Lower lobe of right lung (tissue), 2 donors: Measurements from ENCODE around the gene KRTAP5-10. TPM values are rescaled to one million over a fixed set of nuclear protein-coding genes. Genes with fewer than 3 reads are reported as not detected.

Experiments
- ATAC-seq, 2 donors: fragments of 200-7000 bp; cut with Tn5 transposase; one replicate each; pipeline ENCODE4 v1.9.1; 2020 to 2022; ENCODE audit warnings: mild to moderate bottlenecking in 2 of 2, moderate library complexity in 2 of 2
- DNase-seq: peaks from one replicate; pipeline ENCODE4 v3.0.0-alpha.2; 2020
- H3K27ac ChIP-seq: fragments of 200-600 bp; one replicate; pipeline ENCODE4 v1.8.0; 2022
- H3K27me3 ChIP-seq: fragments of 200-600 bp; one replicate; pipeline ENCODE4 v1.8.0; 2022; ENCODE audit warnings: low read depth
- H3K36me3 ChIP-seq: fragments of 200-600 bp; one replicate; pipeline ENCODE4 v1.8.0; 2022; ENCODE audit warnings: mild to moderate bottlenecking
- H3K4me1 ChIP-seq: fragments of 200-600 bp; one replicate; pipeline ENCODE4 v1.8.0; 2022
- H3K4me3 ChIP-seq: fragments of 200-600 bp; one replicate; pipeline ENCODE4 v1.8.0; 2022; ENCODE audit warnings: mild to moderate bottlenecking
- H3K9me3 ChIP-seq: fragments of 200-600 bp; one replicate; pipeline ENCODE4 v1.8.0; 2022
- intact Hi-C: fragments of 100-400 bp; cut with DNase I; formaldehyde crosslinking; loops from one replicate; pipeline ENCODE4 v1.11.0; 2022
- total RNA-seq: library from RNA; stranded (reverse); fragmentation: NEBNext Ultra II Directional; extraction: Animal tissue kit (Norgen Biotek cat#: 25700); gene quantifications from one replicate; pipeline ENCODE4 v1.2.1, GENCODE V29; 2021
- TF ChIP-seq, protein P1 (sequence below): fragments of 200-600 bp; IDR thresholded peaks from one replicate; pipeline ENCODE4 v1.8.0; 2022; ENCODE audit warnings: antibody characterized with exemption, mild to moderate bottlenecking
- donor health status: DM: no; HTN: yes; CAD: no; lungs with severe emphysema.

Gene KRTAP5-10
- total RNA-seq, 1 donor from 2014 or later = not detected

DNA sequence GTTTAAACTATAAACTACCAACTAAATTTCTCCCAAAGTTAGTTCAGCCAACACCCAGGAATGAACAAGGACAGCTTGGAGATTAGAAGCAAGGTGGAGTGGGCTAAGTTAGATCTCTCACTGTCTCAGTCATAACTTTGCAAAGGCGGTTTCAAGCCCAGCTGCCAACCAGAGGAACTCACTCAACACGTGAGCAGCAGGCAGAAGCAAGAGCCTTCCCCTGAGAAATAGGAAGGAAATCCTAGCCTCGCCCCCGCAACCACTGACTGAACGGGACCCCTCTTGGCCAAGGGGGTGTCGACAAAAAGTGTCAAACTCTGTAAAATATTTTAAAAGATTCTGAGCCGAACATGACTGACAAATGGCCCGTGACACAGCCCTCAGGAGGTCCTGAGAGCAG lies 21.5 kb upstream of the KRTAP5-10 start:
- Histone ChIP-seq H3K9me3 (no peaks in the 10 kb centered on the region), H3K27ac (no peak overlapping the region), H3K4me1 (no peaks in the 10 kb centered on the region), H3K4me3 (no peak overlapping the region), H3K27me3 (no peaks in the 10 kb centered on the region), H3K36me3 (no peaks in the 10 kb centered on the region)
- TF ChIP-seq, protein P1, sequence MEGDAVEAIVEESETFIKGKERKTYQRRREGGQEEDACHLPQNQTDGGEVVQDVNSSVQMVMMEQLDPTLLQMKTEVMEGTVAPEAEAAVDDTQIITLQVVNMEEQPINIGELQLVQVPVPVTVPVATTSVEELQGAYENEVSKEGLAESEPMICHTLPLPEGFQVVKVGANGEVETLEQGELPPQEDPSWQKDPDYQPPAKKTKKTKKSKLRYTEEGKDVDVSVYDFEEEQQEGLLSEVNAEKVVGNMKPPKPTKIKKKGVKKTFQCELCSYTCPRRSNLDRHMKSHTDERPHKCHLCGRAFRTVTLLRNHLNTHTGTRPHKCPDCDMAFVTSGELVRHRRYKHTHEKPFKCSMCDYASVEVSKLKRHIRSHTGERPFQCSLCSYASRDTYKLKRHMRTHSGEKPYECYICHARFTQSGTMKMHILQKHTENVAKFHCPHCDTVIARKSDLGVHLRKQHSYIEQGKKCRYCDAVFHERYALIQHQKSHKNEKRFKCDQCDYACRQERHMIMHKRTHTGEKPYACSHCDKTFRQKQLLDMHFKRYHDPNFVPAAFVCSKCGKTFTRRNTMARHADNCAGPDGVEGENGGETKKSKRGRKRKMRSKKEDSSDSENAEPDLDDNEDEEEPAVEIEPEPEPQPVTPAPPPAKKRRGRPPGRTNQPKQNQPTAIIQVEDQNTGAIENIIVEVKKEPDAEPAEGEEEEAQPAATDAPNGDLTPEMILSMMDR = no peak
- DNase-seq (no peak), ATAC-seq (peak in 1 of 2 donors; percentile 14)
- intact Hi-C loops = no loop called here

GRCh38 chr11:71544525-71545214 lies 20.7 kb upstream of the KRTAP5-10 start:
- Histone ChIP-seq H3K27me3 (no peaks in the 10 kb centered on the region), H3K36me3 (no peaks in the 10 kb centered on the region), H3K27ac (no peak overlapping the region), H3K9me3 (no peaks in the 10 kb centered on the region), H3K4me3 (no peak overlapping the region), H3K4me1 (no peaks in the 10 kb centered on the region)
- intact Hi-C loops = no loop called here
- DNase-seq = no peak
- TF ChIP-seq, protein P1 = no peak
- ATAC-seq = no peak

DNA sequence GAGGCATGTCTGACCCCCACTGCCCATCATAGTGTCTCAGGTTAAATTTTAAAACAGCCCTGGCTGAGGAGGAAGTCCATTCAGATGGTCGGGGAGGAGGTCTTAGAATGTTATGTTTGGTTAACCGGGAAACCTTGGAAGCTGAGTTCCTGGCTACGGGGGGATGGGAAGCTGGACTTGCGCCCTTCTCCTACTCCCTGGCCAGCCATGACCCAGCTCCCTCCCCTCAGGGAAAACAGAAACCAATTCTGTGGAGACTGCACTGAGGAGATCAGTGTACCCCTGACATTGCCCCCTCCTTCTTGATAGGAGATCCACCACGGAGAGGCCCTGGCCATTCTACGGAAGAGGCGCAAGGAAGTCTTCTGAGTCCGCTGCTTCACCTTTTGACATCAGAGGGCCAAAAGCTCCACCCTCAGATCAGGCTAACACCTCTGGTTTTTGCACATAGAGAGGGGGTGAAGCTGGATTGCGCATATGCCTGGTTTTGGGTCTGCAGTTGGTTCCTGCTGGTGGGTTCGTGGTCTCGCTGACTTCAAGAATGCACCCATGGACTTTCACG lies 19.9 kb upstream of the KRTAP5-10 start:
- H3K27ac ChIP-seq = no peak overlapping the region
- ATAC-seq (no peak), DNase-seq (no peak)
- H3K36me3 ChIP-seq = no peaks in the 10 kb centered on the region
- H3K4me3 ChIP-seq = no peak overlapping the region
- H3K27me3 ChIP-seq = no peaks in the 10 kb centered on the region
- intact Hi-C loops = no loop called here
- H3K4me1 ChIP-seq = no peaks in the 10 kb centered on the region
- TF ChIP-seq, protein P1 = no peak
- H3K9me3 ChIP-seq = no peaks in the 10 kb centered on the region

DNA sequence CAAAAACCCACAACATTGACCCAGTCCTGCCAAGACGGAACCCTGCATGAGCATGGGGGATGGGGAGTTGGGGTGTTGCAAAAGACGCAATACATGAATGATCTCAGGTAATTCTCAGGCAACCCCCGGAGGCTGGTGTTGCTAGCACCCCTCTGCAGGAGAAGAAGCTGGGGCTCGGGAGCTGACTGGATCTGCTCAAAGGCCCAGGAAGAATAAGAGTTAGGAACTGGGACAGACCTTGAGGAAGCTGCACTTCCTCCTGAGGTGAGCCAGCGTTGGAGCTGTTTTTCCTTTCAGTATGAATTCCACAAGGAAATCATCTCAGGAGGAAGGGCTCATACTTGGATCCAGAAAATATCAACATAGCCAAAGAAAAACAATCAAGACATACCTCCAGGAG lies 17.2 kb upstream of the KRTAP5-10 start, which contains the start of gene KRTAP5-9:
Gene KRTAP5-9, plus strand, starts transcription at position 301 of the 400 bp plus-strand sequence. CDS start 238 bp downstream, outside the sequence.
- Histone ChIP-seq H3K36me3 (no peaks in the 10 kb centered on the region), H3K4me1 (no peaks in the 10 kb centered on the region), H3K9me3 (no peaks in the 10 kb centered on the region), H3K27ac (no peak within 1 kb of the TSS), H3K4me3 (no peak within 1 kb of the TSS), H3K27me3 (no peaks in the 10 kb centered on the region)
- no peak for ATAC-seq
- no peak for DNase-seq
- intact Hi-C loops = no loop called here
- TF ChIP-seq, protein P1 = no peak

DNA sequence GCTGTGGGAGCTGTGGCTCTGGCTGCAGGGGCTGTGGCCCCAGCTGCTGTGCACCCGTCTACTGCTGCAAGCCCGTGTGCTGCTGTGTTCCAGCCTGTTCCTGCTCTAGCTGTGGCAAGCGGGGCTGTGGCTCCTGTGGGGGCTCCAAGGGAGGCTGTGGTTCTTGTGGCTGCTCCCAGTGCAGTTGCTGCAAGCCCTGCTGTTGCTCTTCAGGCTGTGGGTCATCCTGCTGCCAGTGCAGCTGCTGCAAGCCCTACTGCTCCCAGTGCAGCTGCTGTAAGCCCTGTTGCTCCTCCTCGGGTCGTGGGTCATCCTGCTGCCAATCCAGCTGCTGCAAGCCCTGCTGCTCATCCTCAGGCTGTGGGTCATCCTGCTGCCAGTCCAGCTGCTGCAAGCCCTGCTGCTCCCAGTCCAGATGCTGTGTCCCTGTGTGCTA lies 16.6 kb upstream of the KRTAP5-10 start:
- no peak for ATAC-seq
- Histone ChIP-seq H3K27ac (no peak overlapping the region), H3K36me3 (no peaks in the 10 kb centered on the region), H3K9me3 (no peaks in the 10 kb centered on the region), H3K4me3 (no peak overlapping the region), H3K4me1 (no peaks in the 10 kb centered on the region), H3K27me3 (no peaks in the 10 kb centered on the region)
- TF ChIP-seq, protein P1 = no peak
- intact Hi-C loops = no loop called here
- no peak for DNase-seq
